Ishikawa (cell line): ENCODE results near the gene EDNRB.

ENCODE experiments used
- CEBPB ChIP-seq: IDR thresholded peaks from 2 replicates; pipeline ENCODE4 v1.6.1; 2012
- CREB1 ChIP-seq: IDR thresholded peaks from 2 replicates; pipeline ENCODE4 v1.6.1; 2012; ENCODE audit warnings: low read depth
- EGR1 ChIP-seq: IDR thresholded peaks from 2 replicates; pipeline ENCODE4 v1.6.1; 2012
- EP300 ChIP-seq: IDR thresholded peaks from 2 replicates; pipeline ENCODE4 v1.6.1; 2012; ENCODE audit warnings: borderline replicate concordance
- FOXM1 ChIP-seq: IDR thresholded peaks from 2 replicates; pipeline ENCODE4 v1.6.1; 2012; ENCODE audit warnings: low read depth, borderline replicate concordance
- NFIC ChIP-seq: IDR thresholded peaks from 2 replicates; pipeline ENCODE4 v1.6.1; 2012
- RAD21 ChIP-seq: IDR thresholded peaks from 2 replicates; pipeline ENCODE4 v1.6.1; 2012; ENCODE audit warnings: low read depth
- REST ChIP-seq: IDR thresholded peaks from 2 replicates; pipeline ENCODE4 v1.6.1; 2012; ENCODE audit warnings: low read depth, mild to moderate bottlenecking
- TAF1 ChIP-seq: IDR thresholded peaks from 2 replicates; pipeline ENCODE4 v1.6.1; 2012; ENCODE audit warnings: low read depth, mild to moderate bottlenecking
- TCF12 ChIP-seq: IDR thresholded peaks from 2 replicates; pipeline ENCODE4 v1.6.1; 2012; ENCODE audit warnings: low read depth
- TEAD4 ChIP-seq: IDR thresholded peaks from 2 replicates; pipeline ENCODE4 v1.6.1; 2012
- USF1 ChIP-seq: IDR thresholded peaks from 2 replicates; pipeline ENCODE4 v1.6.1; 2012
- YY1 ChIP-seq: IDR thresholded peaks from 2 replicates; pipeline ENCODE4 v1.6.1; 2012; ENCODE audit warnings: low read depth
- ZBTB7A ChIP-seq: IDR thresholded peaks from 2 replicates; pipeline ENCODE4 v1.6.1; 2012; ENCODE audit warnings: low read depth
- TF ChIP-seq, protein P1 (sequence below): IDR thresholded peaks from 2 replicates; pipeline ENCODE4 v1.6.1; 2012

The EDNRB gene

DNA sequence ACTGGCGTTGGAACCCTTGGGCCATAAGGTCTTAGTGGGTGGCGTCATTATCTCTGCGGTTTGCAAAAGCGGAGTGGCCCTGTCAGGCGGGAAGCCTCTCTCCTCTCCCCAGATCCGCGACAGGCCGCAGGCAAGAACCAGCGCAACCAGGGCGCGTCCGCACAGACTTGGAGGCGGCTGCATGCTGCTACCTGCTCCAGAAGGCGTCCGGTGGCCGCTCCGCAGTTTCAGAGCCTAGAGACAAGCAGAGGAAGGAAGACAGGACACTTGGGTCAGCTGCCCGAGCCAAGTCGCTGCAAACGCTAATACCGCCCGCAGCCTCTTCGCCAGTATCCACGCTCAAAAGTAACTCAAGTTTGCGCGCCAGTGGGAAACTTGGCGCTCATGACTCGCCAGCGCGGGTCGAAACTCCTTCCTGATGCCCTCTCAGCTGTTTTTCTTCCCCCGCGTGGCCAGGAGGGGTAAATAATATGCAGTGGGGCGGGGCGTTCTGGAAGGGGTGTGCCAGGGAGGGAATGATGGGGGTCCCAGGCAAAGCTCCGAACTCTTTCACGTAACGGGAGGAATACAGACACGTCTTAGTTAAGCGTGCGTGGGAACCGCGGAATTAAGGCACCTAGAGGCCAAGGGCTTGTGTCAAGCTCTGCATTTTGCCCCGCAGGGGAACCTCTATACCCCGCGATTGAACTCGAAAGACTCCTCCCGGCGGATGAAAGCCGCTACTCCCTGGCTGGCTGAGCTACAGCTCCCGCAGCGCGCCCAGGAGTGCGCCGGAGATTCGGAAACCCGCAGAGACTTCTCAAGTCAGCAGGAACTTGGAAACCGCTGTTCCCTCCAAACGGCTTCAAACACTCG lies at the start of gene EDNRB:
Gene EDNRB, minus strand, starts transcription at position 441 of the 855 bp plus-strand sequence. Its CDS starts 258 bp downstream, at position 183.
- TF ChIP-seq TAF1, result no peak
- TF ChIP-seq NFIC, result no peak
- TF ChIP-seq USF1, result no peak
- no peak for TF ChIP-seq TCF12

- no peak for TF ChIP-seq CREB1
- TF ChIP-seq TCF12, result no peak
- TF ChIP-seq NFIC, result no peak
- TF ChIP-seq YY1, result no peak
- TF ChIP-seq USF1, result no peak
- no peak for TF ChIP-seq CEBPB
- TF ChIP-seq, protein P1, sequence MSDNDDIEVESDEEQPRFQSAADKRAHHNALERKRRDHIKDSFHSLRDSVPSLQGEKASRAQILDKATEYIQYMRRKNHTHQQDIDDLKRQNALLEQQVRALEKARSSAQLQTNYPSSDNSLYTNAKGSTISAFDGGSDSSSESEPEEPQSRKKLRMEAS, result no peak
- no peak for TF ChIP-seq EGR1
- no peak for TF ChIP-seq EP300
- TF ChIP-seq TEAD4, result no peak
- TF ChIP-seq FOXM1, result no peak
- no peak for TF ChIP-seq TAF1
- no peak for TF ChIP-seq REST
- no peak for TF ChIP-seq RAD21
- no peak for TF ChIP-seq ZBTB7A
Measured at GRCh38 chr13:77966671-77967070, 48.0 kb upstream of the EDNRB start.

- TF ChIP-seq TCF12, result no peak
- TF ChIP-seq ZBTB7A, result no peak
- TF ChIP-seq NFIC, result no peak
- no peak for TF ChIP-seq FOXM1
- TF ChIP-seq TEAD4, result no peak
Measured at GRCh38 chr13:77952737-77953136, 34.1 kb upstream of the EDNRB start.

- TF ChIP-seq EP300, result no peak
- TF ChIP-seq, protein P1, result no peak
- TF ChIP-seq TAF1, result no peak
- TF ChIP-seq RAD21, result no peak
- no peak for TF ChIP-seq CREB1
- TF ChIP-seq NFIC, result no peak
- TF ChIP-seq REST, result no peak
- TF ChIP-seq FOXM1, result no peak
- no peak for TF ChIP-seq USF1
- TF ChIP-seq ZBTB7A, result no peak
- TF ChIP-seq CEBPB, result no peak
- no peak for TF ChIP-seq EGR1
Measured at GRCh38 chr13:77952276-77952675, 33.6 kb upstream of the EDNRB start.

DNA sequence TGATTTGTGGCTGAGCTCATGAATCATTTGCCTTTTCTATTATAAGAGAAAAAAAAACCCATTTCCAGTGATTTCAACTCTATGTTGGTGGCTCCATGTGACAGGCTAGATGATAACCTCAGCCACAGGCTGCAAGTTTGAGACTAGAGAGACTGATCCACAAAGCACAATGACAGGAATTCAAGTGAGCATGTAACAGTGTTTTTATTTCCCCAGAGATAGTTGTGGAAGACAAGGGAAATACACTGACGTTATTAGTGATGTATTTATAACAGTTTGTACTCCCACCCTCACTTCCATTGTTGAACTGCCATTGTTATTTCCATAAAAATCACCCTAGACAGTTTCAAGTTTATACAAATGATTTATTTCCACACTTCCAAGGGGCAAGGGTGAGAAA lies 27.9 kb upstream of the EDNRB start:
- TF ChIP-seq USF1 (no peak), CEBPB (no peak), EP300 (no peak), TEAD4 (no peak), FOXM1 (no peak), EGR1 (no peak), TCF12 (no peak), REST (no peak), CREB1 (no peak), TAF1 (no peak), YY1 (no peak), RAD21 (no peak), ZBTB7A (no peak), NFIC (no peak)
- TF ChIP-seq, protein P1, result no peak
